Measurements from ENCODE around the gene PRXL2B.

GRCh38 chr1:2556678-2557481 lies 29.7 kb upstream of the PRXL2B start:
- no peak for TF ChIP-seq CTCF (conservative IDR thresholded peaks at IDR 0.05)
- no peak for TF ChIP-seq ZFX (IDR thresholded peaks at IDR 0.05)

Measured in C4-2B (cell line).